Gastrocnemius medialis (tissue), 4 donors: ENCODE results near the gene PTGS1.

Source experiments
- CTCF ChIP-seq, 5 experiments: fragments of 450-650 bp in 3 of 5; fragments of 200-600 bp in 2 of 5; sonication (generic) in 2 of 5; IDR thresholded peaks in 4 of 5; conservative IDR thresholded peaks in 1 of 5; 1 replicate in 4 of 5; 2 replicates in 1 of 5; pipeline ENCODE4 v1.5.1; 2016 to 2019; ENCODE audit warnings: antibody characterized with exemption in 5 of 5, mild to moderate bottlenecking in 3 of 5, moderate library complexity in 3 of 5
- POLR2A ChIP-seq, 2 donors: fragments of 450-650 bp; IDR thresholded peaks; one replicate each; pipeline ENCODE4 v1.6.1; 2017; ENCODE audit warnings: antibody characterized with exemption in 2 of 2, mild to moderate bottlenecking in 2 of 2, moderate library complexity in 2 of 2

- no peak for TF ChIP-seq CTCF (IDR thresholded peaks at IDR 0.05 in 4 of 5, conservative IDR thresholded peaks at IDR 0.05 in 1 of 5)
- no peak for TF ChIP-seq POLR2A (IDR thresholded peaks at IDR 0.05)
Measured at GRCh38 chr9:122332644-122333043, 38.2 kb upstream of the PTGS1 start.
